PC-3 (cell line): ENCODE results near the gene SPRN.

ENCODE experiments used
- EZH2phosphoT487 ChIP-seq: fragments of 300-600 bp; sonication (generic); IDR thresholded peaks from 2 replicates; pipeline ENCODE4 v1.6.1; 2018; ENCODE audit warnings: mild to moderate bottlenecking, antibody characterized with exemption, low read length, borderline replicate concordance
- TF ChIP-seq, protein P1 (sequence below): fragments of 300-600 bp; sonication (generic); conservative IDR thresholded peaks from 2 replicates; pipeline ENCODE4 v1.5.1; 2017; ENCODE audit warnings: antibody characterized with exemption, low read depth, mild to moderate bottlenecking, low read length

DNA sequence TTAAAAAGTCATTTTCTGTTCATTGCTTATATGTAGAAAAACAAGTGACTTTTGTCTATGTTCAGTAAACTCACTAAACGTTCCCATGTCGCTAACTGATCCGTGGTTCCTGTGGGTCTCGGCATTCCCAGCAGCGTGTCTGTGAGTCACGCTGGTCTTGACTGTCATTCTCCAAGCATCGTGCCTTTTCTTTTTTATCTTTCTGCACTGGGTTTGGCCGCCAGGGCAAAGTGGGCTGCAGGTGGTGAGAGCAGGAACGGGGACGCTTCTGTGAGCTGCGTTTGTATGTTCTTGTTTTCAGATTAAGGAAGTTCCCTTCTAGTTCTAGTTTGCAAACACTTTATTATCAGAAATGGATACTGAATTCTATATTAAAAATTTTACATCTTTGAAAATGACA, 22.6 kb upstream of the SPRN start:
- no peak for TF ChIP-seq EZH2phosphoT487
- TF ChIP-seq, protein P1, sequence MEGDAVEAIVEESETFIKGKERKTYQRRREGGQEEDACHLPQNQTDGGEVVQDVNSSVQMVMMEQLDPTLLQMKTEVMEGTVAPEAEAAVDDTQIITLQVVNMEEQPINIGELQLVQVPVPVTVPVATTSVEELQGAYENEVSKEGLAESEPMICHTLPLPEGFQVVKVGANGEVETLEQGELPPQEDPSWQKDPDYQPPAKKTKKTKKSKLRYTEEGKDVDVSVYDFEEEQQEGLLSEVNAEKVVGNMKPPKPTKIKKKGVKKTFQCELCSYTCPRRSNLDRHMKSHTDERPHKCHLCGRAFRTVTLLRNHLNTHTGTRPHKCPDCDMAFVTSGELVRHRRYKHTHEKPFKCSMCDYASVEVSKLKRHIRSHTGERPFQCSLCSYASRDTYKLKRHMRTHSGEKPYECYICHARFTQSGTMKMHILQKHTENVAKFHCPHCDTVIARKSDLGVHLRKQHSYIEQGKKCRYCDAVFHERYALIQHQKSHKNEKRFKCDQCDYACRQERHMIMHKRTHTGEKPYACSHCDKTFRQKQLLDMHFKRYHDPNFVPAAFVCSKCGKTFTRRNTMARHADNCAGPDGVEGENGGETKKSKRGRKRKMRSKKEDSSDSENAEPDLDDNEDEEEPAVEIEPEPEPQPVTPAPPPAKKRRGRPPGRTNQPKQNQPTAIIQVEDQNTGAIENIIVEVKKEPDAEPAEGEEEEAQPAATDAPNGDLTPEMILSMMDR, result no peak
